ENCODE results near the gene IGFBP3. TPM values are rescaled to one million over a fixed set of nuclear protein-coding genes. Genes with fewer than 3 reads are reported as not detected.

The IGFBP3 gene
- total and polyA plus RNA-seq, 2 of the 13 experiments (the other 11 are each of a cell fraction or from before 2014, with no cell fraction given): 57.5 TPM; not detected in 1

DNA sequence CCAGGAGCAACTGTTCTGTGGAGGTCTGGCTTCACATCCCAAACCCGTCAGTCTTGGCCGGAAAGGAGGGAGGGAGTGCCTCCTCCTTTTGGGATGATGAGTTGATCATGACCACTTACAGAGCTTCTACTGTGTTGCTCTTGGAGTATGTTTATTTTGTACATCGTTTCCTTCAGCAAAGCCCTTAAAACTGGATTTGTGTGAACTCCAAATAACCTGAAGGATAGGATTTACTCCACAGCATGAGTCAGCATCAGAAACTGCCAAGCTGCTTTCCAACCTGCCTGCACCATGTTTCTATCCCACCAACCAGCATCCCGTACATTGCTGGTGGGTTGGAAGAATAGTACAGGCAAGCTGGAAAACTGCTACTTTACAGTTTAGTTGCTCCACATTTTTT, 51.6 kb downstream of the IGFBP3 start:
- 69% methylated on average over 4 of the region's 4 CpGs for WGBS (ENCODE audit: low lambda C conversion rate)
- H3K27me3 ChIP-seq (ENCODE audit: control insufficient read depth in 1 of 2, insufficient read depth in 2 of 2, low read length in 2 of 2): peaks cover 1 to 15% of the 10 kb centered on the region in 2 experiments; a peak in 2 of 5 replicates
- H3K9me3 ChIP-seq (ENCODE audit: low read length): no peaks in the 10 kb centered on the region; the same call in 1 of the 2 replicates
- H4K20me1 ChIP-seq (ENCODE audit: insufficient read depth, low read length): no peaks in the 10 kb centered on the region
- no peak overlapping the region for H2AFZ ChIP-seq (ENCODE audit: low read length)
- no peak overlapping the region for H3K4me3 ChIP-seq (replicated peaks in 1 of 3; ENCODE audit: insufficient read depth in 1 of 3, low read depth in 2 of 3, low read length in 3 of 3)
- CTCF ChIA-PET (ENCODE audit: low intra/inter-chr PET ratio, low total read pairs): no interaction called here
- ATAC-seq: no peak
- H3K36me3 ChIP-seq (replicated peaks in 1 of 2; ENCODE audit: control insufficient read depth in 1 of 2, insufficient read depth in 2 of 2, low read length in 2 of 2): no peaks in the 10 kb centered on the region
- FAIRE-seq: no peak
- H3K27ac ChIP-seq (ENCODE audit: extremely low read length, insufficient read depth, low read length): no peak overlapping the region
- H3K9ac ChIP-seq (ENCODE audit: insufficient read depth, low read depth, low read length): no peak overlapping the region
- POLR2A ChIA-PET: interaction anchor here (1.6 to 8.5 kb wide), 3 partner anchors 13 to 19 kb away, joined by 5 to 117 read pairs (median 7); partner anchors contain the start of gene IGFBP1
- no TSS peak for BruUV-seq (replicated peaks)
- in situ Hi-C loops (cut with HindIII; ENCODE audit: extremely low pct_ligation_motif_present, low pct_unique_long_range_greater_than_20kb): no loop called here
- DNase-seq (ENCODE audit: low spot score): no peak
- H3K79me2 ChIP-seq (ENCODE audit: insufficient read depth, low read length): no peaks in the 10 kb centered on the region
- intact Hi-C loops (cut with micrococcal nuclease; ENCODE audit: unreplicated experiment): no loop called here
- peaks cover 81% of the 10 kb centered on the region for H3K4me1 ChIP-seq (ENCODE audit: insufficient read depth, low read length)
- no peak overlapping the region for H3K4me2 ChIP-seq (ENCODE audit: low read depth, low read length)
- TF ChIP-seq, protein P1, sequence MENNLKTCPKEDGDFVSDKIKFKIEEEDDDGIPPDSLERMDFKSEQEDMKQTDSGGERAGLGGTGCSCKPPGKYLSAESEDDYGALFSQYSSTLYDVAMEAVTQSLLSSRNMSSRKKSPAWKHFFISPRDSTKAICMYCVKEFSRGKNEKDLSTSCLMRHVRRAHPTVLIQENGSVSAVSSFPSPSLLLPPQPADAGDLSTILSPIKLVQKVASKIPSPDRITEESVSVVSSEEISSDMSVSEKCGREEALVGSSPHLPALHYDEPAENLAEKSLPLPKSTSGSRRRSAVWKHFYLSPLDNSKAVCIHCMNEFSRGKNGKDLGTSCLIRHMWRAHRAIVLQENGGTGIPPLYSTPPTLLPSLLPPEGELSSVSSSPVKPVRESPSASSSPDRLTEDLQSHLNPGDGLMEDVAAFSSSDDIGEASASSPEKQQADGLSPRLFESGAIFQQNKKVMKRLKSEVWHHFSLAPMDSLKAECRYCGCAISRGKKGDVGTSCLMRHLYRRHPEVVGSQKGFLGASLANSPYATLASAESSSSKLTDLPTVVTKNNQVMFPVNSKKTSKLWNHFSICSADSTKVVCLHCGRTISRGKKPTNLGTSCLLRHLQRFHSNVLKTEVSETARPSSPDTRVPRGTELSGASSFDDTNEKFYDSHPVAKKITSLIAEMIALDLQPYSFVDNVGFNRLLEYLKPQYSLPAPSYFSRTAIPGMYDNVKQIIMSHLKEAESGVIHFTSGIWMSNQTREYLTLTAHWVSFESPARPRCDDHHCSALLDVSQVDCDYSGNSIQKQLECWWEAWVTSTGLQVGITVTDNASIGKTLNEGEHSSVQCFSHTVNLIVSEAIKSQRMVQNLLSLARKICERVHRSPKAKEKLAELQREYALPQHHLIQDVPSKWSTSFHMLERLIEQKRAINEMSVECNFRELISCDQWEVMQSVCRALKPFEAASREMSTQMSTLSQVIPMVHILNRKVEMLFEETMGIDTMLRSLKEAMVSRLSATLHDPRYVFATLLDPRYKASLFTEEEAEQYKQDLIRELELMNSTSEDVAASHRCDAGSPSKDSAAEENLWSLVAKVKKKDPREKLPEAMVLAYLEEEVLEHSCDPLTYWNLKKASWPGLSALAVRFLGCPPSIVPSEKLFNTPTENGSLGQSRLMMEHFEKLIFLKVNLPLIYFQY (CRISPR knock-in tag; IDR thresholded peaks at IDR 0.05; ENCODE audit: borderline replicate concordance): no peak
- TF ChIP-seq EED (CRISPR knock-in tag; IDR thresholded peaks at IDR 0.05): no peak
- TF ChIP-seq, protein P2, sequence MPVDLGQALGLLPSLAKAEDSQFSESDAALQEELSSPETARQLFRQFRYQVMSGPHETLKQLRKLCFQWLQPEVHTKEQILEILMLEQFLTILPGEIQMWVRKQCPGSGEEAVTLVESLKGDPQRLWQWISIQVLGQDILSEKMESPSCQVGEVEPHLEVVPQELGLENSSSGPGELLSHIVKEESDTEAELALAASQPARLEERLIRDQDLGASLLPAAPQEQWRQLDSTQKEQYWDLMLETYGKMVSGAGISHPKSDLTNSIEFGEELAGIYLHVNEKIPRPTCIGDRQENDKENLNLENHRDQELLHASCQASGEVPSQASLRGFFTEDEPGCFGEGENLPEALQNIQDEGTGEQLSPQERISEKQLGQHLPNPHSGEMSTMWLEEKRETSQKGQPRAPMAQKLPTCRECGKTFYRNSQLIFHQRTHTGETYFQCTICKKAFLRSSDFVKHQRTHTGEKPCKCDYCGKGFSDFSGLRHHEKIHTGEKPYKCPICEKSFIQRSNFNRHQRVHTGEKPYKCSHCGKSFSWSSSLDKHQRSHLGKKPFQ (CRISPR knock-in tag; IDR thresholded peaks at IDR 0.05; ENCODE audit: insufficient replicate concordance): no peak
- TF ChIP-seq ZNF83 (CRISPR knock-in tag; IDR thresholded peaks at IDR 0.05; ENCODE audit: borderline replicate concordance): no peak
- TF ChIP-seq ETV6 (CRISPR knock-in tag; conservative IDR thresholded peaks at IDR 0.05): no peak
- no peak for TF ChIP-seq REL (CRISPR knock-in tag; conservative IDR thresholded peaks at IDR 0.05)
- TF ChIP-seq HHEX (CRISPR knock-in tag; IDR thresholded peaks at IDR 0.05): no peak
- no peak for TF ChIP-seq RFXANK (CRISPR knock-in tag; IDR thresholded peaks at IDR 0.05)
- no peak for TF ChIP-seq TMF1 (CRISPR knock-in tag; IDR thresholded peaks at IDR 0.05; ENCODE audit: low read depth)
- TF ChIP-seq, protein P3, sequence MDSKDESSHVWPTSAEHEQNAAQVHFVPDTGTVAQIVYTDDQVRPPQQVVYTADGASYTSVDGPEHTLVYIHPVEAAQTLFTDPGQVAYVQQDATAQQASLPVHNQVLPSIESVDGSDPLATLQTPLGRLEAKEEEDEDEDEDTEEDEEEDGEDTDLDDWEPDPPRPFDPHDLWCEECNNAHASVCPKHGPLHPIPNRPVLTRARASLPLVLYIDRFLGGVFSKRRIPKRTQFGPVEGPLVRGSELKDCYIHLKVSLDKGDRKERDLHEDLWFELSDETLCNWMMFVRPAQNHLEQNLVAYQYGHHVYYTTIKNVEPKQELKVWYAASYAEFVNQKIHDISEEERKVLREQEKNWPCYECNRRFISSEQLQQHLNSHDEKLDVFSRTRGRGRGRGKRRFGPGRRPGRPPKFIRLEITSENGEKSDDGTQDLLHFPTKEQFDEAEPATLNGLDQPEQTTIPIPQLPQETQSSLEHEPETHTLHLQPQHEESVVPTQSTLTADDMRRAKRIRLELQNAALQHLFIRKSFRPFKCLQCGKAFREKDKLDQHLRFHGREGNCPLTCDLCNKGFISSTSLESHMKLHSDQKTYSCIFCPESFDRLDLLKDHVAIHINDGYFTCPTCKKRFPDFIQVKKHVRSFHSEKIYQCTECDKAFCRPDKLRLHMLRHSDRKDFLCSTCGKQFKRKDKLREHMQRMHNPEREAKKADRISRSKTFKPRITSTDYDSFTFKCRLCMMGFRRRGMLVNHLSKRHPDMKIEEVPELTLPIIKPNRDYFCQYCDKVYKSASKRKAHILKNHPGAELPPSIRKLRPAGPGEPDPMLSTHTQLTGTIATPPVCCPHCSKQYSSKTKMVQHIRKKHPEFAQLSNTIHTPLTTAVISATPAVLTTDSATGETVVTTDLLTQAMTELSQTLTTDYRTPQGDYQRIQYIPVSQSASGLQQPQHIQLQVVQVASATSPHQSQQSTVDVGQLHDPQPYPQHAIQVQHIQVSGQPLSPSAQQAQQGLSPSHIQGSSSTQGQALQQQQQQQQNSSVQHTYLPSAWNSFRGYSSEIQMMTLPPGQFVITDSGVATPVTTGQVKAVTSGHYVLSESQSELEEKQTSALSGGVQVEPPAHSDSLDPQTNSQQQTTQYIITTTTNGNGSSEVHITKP (CRISPR knock-in tag; IDR thresholded peaks at IDR 0.05; ENCODE audit: low read depth): no peak
- TF ChIP-seq, protein P4, sequence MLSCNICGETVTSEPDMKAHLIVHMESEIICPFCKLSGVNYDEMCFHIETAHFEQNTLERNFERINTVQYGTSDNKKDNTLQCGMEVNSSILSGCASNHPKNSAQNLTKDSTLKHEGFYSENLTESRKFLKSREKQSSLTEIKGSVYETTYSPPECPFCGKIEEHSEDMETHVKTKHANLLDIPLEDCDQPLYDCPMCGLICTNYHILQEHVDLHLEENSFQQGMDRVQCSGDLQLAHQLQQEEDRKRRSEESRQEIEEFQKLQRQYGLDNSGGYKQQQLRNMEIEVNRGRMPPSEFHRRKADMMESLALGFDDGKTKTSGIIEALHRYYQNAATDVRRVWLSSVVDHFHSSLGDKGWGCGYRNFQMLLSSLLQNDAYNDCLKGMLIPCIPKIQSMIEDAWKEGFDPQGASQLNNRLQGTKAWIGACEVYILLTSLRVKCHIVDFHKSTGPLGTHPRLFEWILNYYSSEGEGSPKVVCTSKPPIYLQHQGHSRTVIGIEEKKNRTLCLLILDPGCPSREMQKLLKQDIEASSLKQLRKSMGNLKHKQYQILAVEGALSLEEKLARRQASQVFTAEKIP (CRISPR knock-in tag; IDR thresholded peaks at IDR 0.05; ENCODE audit: borderline replicate concordance): no peak

Measured in HepG2 (cell line).